SKM-1 treated with dmso at 0.1 percent for 144 hours (cell line): ENCODE measurements around the gene NDRG3.
"Not testable (repeated sequence)": the region's sequence is repeated elsewhere in the genome, so short reads cannot be mapped to it uniquely, and the experiment has no call there.

Source experiments
- DNase-seq: peaks from one replicate; lab custom pipeline; 2025; ENCODE audit not compliant: unreplicated experiment; lab: John Stamatoyannopoulos, UW

The NDRG3 gene

DNA sequence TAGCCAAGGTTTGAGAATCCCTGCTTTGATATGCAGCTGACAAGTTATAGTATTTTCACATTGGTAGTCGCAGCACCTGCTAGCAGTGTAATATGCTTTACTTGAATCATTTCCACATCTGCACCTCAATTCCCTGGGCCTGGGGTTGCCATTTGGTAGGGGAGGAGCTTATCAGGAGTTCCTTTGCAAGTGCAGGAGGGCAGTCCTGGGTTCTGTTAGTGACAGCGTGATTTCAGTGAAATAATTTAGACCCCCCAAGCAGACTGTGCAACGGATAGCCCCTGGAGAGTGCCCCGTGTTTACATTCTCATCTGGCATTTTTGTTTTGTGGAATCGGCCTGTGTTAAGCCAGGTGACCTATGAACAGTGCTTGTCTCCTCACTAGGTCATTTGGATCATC lies 134.3 kb downstream of the NDRG3 start:
- DNase-seq: no peak

DNA sequence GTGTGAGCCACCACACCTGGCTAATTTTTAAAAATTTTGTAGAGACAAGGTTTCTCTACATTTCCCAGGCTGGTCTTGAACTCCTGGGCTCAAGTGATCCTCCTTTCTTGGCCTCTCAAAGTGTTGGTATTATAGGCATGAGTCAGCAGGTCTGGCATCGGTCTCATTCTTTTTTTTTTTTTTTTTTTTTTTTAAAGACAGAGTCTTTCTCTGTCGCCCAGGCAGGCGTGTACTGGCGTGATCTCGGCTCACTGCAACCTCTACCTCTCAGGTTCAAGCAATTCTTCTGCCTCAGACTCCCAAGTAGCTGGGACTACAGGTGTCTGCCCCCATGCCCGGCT lies 137.5 kb downstream of the NDRG3 start:
- not testable (repeated sequence) for DNase-seq

DNA sequence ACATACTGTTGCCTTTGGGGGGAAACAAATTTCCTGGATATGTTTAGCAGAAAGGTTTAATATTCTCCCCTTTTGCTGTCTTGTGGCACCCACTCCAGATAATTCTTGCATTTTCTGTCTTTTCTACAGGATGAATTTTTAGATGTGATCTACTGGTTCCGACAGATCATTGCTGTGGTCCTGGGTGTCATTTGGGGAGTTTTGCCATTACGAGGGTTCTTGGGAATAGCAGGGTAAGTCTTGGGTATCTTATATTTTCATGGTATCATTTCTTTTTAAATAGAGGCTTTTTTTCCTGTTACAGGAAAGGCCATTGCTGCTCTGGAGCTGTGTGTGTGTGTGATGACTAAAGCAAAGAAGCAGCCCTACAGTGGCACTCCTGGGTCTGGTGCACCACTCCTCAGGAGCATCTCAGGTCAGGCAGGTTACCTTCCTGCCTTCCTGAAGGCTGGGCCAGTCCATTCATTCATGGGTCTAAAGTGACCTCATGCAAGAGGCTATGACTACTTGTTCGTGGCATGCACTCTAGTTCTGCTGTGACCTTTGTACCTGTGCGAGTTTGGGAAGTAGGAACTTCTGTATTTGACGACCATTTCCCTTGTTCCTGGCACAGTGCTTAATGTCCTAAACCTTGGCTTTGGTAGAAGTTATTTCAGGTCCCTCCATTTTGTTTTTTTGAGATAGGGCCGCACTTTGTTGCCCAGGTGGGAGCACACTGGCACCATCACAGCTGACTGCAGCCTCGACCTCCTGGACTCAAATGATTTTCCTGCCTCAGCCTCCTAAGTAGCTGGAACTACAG lies 138.1 kb downstream of the NDRG3 start:
- DNase-seq: no peak

DNA sequence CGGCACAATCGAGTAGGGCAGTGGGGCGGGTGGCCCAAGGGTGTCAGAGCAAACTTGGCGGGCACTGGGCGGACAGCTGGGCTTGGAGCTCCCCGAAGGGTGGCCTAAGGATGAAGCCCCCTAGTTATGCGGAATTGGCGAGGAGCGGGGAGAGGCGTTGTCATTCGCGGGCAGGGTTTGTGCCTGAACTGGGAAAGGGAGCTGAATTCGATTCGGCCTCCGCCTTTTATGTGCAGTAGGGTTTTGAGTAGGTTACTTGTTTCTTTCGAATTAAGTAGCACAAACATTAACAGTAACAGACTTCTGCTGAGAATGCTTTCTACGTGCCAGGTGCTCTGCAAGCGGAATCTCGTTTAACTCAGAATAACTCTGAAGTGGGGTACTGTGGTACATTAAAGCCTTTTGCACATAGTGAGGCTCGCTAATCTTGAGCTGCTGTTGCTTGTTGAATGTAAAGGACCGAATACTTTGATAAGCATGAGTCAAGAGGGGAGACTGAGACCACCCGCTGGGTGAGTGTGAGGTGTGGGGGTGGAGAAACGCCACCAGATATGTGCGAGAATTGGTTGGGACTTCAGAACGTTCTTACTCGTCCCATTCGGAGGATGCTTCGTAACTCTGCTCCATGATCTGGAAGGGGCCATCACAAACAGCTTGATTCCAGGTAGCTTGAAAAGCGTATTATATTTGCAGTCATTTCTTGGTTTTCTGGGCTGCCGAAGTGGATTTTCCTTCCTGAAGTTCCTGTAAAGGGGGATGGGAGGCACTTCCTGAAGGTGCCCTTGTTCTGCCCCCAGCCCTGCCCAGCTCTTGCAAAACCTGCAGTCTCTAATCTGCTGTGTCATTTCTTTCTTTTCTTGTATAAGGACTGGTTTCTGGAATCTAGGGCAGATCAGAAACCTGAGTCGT lies 139.5 kb downstream of the NDRG3 start:
- DNase-seq: peak; percentile 64

DNA sequence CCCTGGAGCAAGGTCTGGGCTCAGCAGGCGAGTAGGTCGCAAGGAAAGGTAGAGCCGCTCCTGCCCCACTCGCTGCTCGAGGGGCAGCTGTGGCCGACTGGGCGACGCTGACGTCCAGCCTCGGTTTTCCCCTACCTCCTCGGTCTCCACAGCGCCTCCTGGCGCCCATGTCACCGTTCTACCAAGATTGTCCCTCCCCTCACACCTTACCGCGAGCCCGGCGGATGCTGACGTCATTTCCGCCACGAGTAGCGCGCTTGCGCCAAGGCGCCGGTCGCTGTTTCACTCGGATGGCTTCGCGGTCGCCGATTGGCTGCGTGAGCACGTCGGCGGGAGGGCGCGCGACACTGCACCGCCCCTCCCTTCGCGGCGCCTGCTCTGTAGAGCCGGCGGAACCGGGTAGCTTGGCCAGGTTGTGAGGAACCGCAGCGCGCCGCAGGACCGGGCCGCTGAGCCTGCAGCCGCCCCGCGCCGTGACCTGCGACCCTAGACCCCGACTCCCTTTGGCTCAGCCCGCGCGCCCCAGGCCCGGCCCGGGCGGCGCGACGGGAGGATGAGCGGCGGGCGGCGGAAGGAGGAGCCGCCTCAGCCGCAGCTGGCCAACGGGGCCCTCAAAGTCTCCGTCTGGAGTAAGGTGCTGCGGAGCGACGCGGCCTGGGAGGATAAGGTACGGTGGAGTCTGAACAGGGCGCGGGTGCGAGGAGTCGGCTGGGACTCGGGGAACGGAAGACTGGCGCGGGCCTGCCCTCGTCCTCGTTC lies 140.3 kb downstream of the NDRG3 start, which contains the start of gene RAB5IF:
RAB5IF (plus strand) TSS at position 381 of the 759 bp plus-strand sequence; CDS start at position 554, 173 bp downstream.
- DNase-seq: peak; percentile 97

DNA sequence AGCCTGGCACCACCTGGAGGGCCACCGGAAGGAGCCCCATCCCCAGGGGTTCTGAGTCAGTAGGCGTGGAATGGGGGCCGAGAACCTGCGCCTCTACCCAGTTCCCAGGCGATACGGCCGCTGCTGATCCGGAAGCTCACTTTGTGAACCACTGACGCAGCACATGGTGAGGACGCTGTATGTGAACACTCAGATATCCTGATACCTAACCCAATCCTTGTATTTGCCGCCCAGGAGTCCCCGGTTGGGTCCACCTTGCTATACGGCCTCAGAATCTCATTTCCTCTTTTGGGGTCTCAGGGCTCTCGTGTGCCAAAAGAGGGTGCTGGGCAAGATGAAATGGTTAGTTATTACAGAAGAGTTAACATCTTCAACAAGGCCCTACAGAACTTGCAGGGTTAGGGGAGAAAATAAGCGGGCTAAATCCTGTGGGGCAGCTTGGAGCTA lies 140.9 kb downstream of the NDRG3 start:
- no peak for DNase-seq
